Progenitor cell of endocrine pancreas (in vitro differentiated cells): ENCODE measurements around the gene HSPA12A. TPM values are rescaled to one million over a fixed set of nuclear protein-coding genes. Genes with fewer than 3 reads are reported as not detected.

Experiments
- DNase-seq: peaks from one replicate; pipeline ENCODE4 v3.0.0; 2021; ENCODE audit warnings: low spot score; ENCODE audit not compliant: unreplicated experiment
- H3K27ac Mint-ChIP-seq: 2 replicates; pipeline ENCODE4 v1.8.0; 2021; ENCODE audit warnings: mild to moderate bottlenecking, moderate library complexity, mixed read lengths
- H3K27me3 Mint-ChIP-seq: 2 replicates; pipeline ENCODE4 v1.8.0; 2021; ENCODE audit warnings: mixed read lengths
- H3K36me3 Mint-ChIP-seq: 2 replicates; pipeline ENCODE4 v1.8.0; 2022; ENCODE audit warnings: mixed read lengths; ENCODE audit not compliant: insufficient read depth
- H3K4me1 Mint-ChIP-seq: 2 replicates; pipeline ENCODE4 v1.8.0; 2021; ENCODE audit warnings: low read depth, mixed read lengths
- H3K4me3 Mint-ChIP-seq: 2 replicates; pipeline ENCODE4 v1.8.0; 2021; ENCODE audit warnings: low read depth, mild to moderate bottlenecking, moderate library complexity, mixed read lengths
- H3K9me3 Mint-ChIP-seq: 2 replicates; pipeline ENCODE4 v1.8.0; 2021; ENCODE audit warnings: low read depth, mixed read lengths
- total RNA-seq: library from RNA; stranded (reverse); gene quantifications from 2 replicates; pipeline ENCODE4 v1.2.1, GENCODE V29; 2021
- TF ChIP-seq, protein P1 (sequence below): fragments of 200-600 bp; sonication (generic); IDR thresholded peaks from one replicate; pipeline ENCODE4 v1.5.0; 2021; ENCODE audit warnings: antibody characterized with exemption, mild to moderate bottlenecking; ENCODE audit not compliant: unreplicated experiment

HSPA12A gene
- total RNA-seq, 1 donor from 2014 or later: 9.1 TPM

DNA sequence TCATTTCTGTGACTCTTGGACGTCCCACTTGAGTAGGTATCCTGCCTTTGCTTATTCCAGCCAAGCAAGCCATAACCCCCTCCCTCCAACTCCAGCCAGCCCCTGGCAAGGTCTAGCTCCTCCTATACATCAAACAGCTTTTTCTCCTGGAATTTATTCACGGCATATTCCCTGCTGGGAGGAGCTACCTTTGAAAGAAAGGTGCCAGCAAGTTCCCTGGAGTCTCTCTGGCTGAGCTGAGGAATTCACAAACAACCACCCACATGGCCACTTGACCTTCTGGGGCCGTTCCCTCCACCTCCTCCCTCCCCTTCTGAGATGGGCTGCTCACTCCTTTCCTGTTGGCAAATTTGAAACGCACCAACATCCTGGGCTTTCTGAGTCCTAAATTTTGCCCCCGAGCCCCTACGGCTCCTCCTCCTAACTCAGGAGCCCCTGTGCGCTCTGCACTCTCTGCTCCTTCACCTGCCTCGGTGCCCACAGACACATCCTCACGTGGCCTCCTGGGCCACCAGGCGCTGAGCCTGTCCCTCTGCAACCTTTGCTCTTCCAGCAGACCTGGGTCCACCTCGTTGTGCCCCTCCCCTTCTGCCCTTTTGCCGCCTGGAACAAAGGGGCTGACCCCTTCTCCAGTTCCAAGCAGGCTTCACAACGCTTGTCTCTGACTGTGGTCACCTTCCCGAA is 48.0 kb downstream of the HSPA12A start:
- Mint-ChIP-seq H3K4me1 (peaks cover 13% of the 10 kb centered on the region), H3K9me3 (no peaks in the 10 kb centered on the region), H3K27ac (no peak overlapping the region), H3K36me3 (no peaks in the 10 kb centered on the region), H3K27me3 (peaks cover 7% of the 10 kb centered on the region), H3K4me3 (peak overlapping the region; percentile 28)
- TF ChIP-seq, protein P1, sequence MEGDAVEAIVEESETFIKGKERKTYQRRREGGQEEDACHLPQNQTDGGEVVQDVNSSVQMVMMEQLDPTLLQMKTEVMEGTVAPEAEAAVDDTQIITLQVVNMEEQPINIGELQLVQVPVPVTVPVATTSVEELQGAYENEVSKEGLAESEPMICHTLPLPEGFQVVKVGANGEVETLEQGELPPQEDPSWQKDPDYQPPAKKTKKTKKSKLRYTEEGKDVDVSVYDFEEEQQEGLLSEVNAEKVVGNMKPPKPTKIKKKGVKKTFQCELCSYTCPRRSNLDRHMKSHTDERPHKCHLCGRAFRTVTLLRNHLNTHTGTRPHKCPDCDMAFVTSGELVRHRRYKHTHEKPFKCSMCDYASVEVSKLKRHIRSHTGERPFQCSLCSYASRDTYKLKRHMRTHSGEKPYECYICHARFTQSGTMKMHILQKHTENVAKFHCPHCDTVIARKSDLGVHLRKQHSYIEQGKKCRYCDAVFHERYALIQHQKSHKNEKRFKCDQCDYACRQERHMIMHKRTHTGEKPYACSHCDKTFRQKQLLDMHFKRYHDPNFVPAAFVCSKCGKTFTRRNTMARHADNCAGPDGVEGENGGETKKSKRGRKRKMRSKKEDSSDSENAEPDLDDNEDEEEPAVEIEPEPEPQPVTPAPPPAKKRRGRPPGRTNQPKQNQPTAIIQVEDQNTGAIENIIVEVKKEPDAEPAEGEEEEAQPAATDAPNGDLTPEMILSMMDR: no peak
- DNase-seq: no peak

DNA sequence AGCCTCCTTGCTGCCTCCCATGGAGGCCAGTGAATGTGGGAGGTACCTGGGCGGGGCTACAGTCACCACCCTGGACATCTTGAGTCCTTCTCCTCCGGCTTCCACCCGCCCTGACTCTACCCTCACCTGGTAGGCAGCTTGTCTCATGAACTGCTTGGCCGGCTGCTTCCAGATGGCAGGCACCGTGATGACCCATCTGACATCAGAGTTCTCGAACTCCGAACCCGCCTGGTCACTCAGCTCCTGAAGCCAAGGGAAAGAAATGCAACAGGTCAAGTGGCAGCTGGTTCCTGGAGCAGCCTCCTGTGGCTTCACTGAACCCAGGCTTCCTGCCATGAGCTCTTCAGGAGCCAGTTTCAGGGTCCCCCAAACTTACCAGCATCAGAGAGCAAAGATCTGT is 50.1 kb downstream of the HSPA12A start:
- Mint-ChIP-seq H3K4me1 (peaks cover 13% of the 10 kb centered on the region), H3K9me3 (no peaks in the 10 kb centered on the region), H3K36me3 (no peaks in the 10 kb centered on the region), H3K27ac (no peak overlapping the region), H3K4me3 (no peak overlapping the region), H3K27me3 (peaks cover 15% of the 10 kb centered on the region)
- DNase-seq: no peak
- TF ChIP-seq, protein P1: no peak

DNA sequence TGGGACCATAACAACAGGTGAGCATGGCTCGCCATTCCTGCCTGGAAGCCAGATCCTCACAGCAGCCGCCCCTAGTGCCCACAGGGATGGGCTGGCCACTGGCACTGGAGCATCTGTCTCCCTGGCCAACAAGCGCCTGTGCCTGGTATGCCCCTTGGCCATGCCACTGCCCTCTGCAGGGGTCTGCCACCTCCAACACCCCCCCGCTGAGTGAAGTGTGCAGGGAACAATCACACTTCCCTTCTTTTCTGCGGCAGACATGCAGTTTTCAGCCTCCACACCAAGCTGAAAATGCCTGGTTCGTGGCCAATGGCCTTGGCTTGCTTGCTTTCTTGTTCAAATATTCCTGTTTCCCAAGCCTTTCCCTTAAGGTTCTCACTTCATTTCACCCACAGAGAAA is 50.7 kb downstream of the HSPA12A start:
- H3K9me3 Mint-ChIP-seq: no peaks in the 10 kb centered on the region
- no peaks in the 10 kb centered on the region for H3K36me3 Mint-ChIP-seq
- H3K27ac Mint-ChIP-seq: no peak overlapping the region
- no peak overlapping the region for H3K4me3 Mint-ChIP-seq
- peaks cover 13% of the 10 kb centered on the region for H3K4me1 Mint-ChIP-seq
- no peak for DNase-seq
- TF ChIP-seq, protein P1: no peak
- peaks cover 15% of the 10 kb centered on the region for H3K27me3 Mint-ChIP-seq

DNA sequence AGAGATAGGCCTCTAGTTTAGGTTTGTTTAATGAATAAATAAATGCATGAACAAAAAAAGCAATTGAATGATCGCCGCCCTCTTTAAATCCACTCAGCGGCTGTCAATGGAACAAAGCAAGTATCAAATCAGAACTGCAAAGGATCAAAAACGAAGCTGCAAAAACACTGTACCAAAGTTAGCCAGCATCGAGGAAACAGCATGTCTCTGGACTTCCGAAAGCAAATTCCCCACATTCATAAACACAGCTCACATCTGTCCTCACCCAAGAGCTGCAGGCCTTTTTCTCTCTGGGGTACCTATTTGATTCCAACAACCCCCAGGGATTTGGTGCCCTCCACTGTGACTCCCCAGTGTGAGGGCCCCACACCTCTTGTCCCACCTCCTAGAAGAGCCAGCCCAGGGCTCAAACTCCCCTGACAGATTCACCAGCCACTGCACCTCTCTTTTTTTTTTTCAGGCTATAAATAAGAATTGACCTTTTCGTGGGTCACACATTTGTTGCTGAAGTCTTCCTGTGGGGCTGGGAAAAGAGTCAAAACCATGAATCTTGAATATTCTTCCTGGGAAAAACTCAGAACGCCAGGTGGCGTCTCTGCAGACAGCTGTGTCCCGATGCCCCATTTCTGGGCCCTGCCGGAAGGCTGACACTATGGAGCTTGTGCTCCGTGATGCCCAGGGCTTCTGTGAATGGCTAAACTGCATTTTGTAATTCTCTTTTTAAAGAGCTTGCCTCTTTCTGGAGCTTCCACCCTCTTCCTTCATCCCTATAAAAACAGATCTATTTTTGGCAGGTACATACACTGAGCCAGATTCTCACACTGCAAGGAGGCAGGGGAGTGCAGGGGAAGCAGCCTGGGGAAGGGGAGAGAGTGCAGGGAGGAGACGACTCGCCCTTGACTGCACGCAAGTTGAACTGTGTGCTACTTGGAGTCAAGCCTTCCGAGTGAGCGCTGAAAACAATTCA is 51.7 kb downstream of the HSPA12A start:
- DNase-seq: no peak
- TF ChIP-seq, protein P1: peak; percentile 48
- Mint-ChIP-seq H3K27ac (no peak overlapping the region), H3K4me3 (no peak overlapping the region), H3K9me3 (no peaks in the 10 kb centered on the region), H3K27me3 (peaks cover 15% of the 10 kb centered on the region), H3K36me3 (no peaks in the 10 kb centered on the region), H3K4me1 (peaks cover 13% of the 10 kb centered on the region)

DNA sequence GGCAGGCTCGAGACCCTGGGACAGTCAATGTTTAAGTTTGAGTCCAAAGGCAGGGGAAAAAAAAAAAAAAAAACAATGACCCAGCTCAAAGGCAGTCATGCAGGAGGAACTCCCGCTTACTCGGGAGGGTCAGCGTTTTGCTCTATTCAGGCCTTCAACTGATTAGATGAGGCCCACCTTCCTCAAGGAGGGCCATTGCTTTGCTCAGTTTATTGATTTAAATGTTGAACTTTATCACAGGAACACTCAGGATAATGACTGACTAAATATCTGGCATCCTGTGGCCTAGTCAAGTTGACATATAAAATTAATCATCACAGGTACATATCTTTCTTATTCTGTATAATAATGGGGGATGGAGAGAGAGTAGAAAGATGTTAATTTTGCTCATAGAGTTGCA is 52.6 kb downstream of the HSPA12A start:
- H3K27me3 Mint-ChIP-seq: peaks cover 15% of the 10 kb centered on the region
- no peak overlapping the region for H3K4me3 Mint-ChIP-seq
- H3K4me1 Mint-ChIP-seq: peaks cover 10% of the 10 kb centered on the region
- TF ChIP-seq, protein P1: no peak
- no peak overlapping the region for H3K27ac Mint-ChIP-seq
- no peaks in the 10 kb centered on the region for H3K9me3 Mint-ChIP-seq
- no peaks in the 10 kb centered on the region for H3K36me3 Mint-ChIP-seq
- no peak for DNase-seq
